ENCODE data around the gene TRPC6.
"Not testable (repeated sequence)": the region's sequence is repeated elsewhere in the genome, so short reads cannot be mapped to it uniquely, and the experiment has no call there.

The TRPC6 gene

DNA sequence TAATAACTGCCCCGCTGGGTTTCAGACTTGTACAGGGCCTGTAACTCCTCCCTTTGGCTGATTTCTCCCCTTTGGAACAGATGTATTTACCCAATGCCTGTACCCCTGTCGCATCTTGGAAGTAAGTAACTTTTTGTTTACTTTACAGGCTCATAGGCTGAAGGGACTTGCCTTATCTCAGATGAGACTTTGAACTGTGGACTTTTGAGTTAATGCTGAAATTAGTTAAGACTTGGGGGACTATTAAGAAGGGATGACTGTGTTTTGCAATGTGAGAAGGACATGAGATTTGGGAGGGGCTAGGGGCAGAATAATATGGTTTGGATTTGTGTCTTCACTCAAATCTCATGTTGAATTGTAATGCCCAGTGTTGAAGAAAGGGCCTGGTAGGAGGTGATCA, 62.0 kb downstream of the TRPC6 start:
- no peak for DNase-seq (ENCODE audit: low spot score)

DNA sequence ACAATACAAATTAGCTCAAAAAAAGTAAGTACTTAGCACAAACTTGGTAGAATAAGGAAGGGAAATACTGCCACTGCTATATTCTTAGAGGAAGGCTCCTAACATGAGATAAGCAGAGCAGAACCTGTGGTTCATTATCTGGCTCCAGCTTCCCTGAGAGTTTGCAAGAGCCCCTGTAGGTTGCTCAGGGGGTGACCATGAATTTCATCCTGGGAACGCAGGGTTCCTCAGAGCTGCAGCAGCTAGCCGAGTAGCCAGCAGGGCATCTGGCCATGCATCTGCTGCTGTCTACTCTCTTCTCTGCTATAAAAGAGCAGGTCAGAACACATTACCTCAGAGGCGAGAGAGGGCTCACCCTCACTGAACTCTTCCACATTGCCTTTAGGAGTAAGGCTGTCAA, 67.3 kb downstream of the TRPC6 start:
- DNase-seq (ENCODE audit: low spot score) = no peak

DNA sequence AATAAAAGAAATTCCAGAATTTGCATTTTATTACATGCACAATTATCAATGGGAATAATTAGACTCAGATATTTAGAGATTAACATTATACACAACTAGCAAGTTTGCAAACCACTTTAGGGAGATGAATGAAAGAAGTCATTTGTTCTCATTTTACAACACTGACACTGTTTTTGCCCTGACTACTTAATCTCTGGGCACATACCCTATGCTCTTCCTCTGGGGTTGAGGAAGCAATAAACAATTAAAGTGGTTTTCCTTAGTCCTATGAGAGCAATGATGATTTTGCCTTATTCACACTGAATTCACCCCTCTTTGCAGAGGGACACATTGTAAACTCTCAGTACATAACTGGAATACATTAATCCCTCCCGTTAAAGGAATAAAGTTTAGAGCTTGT, 72.7 kb downstream of the TRPC6 start:
- DNase-seq (ENCODE audit: low spot score) = no peak

DNA sequence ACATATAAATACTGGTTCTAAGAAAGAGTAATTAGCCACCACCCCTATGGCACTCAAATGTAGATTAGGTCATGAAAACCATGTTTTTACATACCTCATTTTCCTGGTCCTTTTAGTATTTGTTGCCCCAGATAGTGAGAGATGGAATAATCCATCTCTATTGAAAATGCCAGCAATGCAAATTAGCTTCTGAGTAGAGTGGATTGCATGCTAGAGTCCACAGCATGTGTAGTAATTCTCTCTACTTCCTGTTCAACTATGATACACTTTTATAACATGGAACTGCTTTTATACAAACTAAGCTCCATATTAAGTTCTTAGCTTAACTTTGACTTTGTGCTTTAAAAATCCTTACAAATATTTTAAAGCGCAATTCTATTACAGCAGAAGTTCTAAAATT, 73.2 kb downstream of the TRPC6 start:
- no peak for DNase-seq (ENCODE audit: low spot score)

DNA sequence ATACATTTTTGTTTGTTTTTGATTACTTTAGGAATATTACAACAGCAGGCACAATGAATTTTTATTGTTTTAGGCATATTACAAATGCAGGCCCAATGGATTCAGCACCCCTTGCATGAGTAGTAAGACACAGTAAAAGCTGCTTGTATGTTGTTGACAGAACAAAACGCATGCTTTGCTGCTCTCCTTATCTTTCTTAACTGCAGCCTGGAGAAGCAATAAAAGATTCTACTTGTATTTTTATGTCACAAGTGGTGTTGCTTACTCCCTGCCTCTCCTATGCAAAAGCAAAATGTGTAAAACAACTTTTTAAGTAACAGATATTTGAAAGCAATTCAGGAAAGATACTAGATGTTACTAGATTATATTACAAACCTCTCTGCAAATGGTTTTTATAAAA, 73.9 kb downstream of the TRPC6 start:
- DNase-seq (ENCODE audit: low spot score) = no peak

DNA sequence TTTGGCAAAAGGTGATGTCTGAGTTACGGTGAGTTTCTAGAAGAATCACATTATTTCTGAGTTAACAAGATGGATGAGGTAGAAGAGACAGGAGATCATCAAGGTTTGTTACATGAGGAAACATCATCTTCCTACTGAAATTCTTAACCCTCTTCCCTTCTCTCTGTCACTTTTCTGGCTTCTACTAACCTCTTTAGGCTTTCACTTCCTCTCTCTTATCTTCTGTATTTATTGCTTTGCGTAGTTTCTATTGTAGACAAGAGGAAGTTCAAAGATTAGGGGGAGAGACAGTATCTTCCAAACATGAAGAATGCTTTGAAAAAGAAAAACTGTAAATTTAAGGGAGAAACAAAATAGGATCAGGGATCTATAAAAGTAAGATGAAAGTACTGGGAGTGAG, 75.4 kb downstream of the TRPC6 start:
- DNase-seq (ENCODE audit: low spot score) = no peak

DNA sequence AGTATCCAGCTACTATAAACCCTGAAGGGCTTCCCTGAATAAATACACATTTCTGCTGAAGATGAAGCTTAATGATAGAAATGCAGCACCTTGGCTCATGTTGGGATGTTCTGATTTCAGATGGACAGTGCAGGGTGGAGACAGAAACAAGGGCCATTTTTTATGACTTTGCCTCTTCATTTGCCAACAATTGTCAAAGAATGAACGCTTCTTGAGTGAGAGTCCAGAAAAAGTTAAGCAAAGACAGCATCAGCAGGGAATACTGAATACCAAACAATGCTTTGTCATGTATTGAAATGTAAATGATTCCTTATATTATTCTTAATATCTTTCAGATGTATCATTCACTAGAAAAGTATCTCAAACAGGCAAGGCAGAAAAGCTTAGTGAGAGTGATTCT, 84.9 kb downstream of the TRPC6 start:
- no peak for DNase-seq (ENCODE audit: low spot score)

DNA sequence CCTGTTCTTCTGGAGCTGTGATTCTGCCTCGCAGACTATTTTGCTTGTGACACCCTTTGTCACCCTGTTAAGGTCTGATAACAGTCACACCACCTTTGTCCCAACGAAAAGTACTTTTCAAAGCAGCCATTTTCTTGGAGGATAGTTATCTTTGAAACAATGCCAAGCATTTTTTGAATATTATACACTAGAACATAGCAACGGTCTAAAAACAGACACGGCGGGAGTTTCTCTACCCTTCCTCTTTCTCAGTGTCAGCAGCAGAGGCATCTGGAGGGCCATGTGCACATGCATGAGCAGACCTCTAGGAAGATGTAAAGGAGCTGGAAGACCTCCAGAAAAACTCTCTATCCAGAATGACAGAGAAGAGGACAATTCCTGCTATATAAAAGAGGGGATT, 86.5 kb downstream of the TRPC6 start:
- DNase-seq (ENCODE audit: low spot score) = no peak

DNA sequence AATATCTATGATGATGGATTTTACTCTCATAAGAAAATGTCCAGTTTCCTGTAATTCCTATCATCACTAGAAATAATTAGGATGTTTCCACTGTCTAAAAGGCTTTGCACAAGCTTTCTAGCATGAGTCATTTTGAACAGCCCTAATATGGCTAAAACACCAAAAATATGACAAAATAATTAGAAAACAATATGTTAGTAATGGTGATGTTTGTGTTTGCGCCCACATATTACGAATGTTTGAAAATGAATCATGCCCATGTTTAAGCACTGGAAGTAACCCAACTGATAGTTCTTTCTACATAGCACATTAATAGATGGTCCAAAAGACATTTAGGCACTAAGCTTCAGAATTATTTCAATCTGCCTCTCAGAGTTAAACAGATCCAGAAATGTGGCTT, 96.0 kb downstream of the TRPC6 start:
- peak; percentile 27 for DNase-seq (ENCODE audit: low spot score)

DNA sequence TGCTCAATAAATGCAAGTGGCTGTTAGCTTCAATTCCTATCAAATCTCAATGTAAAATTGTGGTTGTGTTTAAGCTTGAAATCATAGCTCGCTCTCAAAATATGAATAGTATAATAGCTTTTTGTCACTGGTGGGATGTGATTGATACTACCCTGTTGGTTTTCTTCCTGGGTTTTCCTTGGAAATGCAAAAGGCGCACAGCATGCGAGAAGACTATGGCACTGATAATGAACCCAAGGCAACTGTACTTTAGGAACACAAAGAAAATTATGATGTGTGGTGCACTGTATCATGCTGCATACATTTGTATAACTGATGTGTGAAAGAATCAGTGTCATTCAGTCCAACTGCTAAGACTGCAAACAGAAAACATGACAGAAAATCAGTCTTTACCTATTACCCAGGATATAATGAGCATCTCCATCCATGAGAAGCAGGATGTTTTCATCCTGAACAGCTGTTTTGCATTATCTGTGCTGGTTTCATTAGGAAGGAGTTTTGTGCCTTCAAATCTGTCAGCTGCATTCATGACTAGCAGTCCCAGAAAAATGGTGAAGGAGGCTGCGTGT, 101.2 kb downstream of the TRPC6 start:
- no peak for DNase-seq (ENCODE audit: low spot score)

DNA sequence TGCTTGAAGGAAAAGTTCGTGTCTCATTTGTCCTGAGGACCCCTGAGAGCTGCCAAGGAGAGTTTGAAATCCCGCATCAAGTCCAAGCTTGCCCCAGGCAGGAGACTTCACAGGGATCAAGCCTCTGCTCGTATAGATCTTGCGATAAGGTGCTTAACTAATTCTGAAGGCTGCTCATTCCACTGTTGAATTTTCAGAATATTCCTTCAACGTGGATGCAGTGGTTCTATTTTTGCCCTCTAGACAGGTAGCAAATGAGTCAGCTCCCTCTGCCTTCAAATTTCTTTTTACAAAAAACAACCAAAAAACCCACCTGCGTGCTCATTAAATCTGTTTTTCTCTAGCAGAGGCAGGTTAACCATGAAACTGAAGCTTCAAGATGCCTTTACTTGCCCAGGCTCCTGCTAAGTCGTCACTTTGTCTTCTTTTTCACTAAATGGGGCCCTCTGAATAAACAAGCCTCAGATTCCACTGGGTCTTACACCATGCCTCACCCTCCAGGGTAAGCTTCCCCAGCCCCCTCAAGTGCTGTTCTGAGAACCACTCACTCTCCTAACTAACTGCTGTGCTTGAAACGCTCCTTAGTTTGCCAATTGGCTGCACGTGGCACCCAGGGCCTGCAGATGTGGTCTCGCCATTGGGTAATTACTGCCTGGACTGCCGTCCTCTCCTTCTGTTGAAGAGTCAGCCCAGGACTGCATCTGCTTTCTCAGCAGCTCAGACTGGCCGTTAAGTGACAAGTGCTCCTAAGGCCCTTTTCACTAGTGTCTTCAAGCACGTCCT, 105.0 kb downstream of the TRPC6 start:
- no peak for DNase-seq (ENCODE audit: low spot score)

DNA sequence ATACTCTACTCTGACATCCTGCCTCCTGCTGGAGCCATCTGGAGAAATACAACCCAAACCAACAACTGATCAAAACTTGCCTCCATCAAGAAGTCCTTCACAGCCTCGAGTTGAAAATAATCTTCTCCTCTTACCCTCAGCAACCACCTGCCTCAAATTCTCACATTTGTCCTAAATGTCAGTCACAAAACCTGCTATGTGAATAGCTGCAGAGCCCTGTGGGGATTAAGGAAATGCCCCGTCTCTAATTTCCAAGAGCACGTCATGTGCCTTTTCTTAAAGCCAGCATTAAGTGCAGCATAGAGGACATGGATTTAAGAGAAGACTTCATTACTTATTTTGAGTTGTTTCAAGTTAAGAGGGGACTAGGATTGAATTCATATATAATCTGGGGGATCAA, 105.9 kb downstream of the TRPC6 start:
- DNase-seq (ENCODE audit: low spot score) = no peak

DNA sequence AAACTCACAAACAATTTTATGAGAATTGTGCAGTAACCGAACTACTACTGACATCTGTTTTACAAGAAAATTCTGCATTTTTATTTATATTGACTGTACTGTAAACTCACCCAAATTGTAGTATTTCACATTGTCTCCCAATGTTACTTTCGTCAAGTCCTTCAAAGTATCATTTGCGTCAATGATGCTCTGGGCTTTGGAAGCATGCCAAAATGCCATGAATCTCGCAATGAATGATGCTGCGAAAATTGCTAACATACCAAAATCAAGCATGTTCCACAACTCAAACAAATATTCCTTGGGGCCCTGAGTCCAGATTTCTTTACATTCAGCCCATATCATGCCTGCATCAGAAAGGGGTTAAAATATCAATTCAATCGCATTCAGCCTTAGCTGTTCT, 107.6 kb downstream of the TRPC6 start:
- no peak for DNase-seq (ENCODE audit: low spot score)

DNA sequence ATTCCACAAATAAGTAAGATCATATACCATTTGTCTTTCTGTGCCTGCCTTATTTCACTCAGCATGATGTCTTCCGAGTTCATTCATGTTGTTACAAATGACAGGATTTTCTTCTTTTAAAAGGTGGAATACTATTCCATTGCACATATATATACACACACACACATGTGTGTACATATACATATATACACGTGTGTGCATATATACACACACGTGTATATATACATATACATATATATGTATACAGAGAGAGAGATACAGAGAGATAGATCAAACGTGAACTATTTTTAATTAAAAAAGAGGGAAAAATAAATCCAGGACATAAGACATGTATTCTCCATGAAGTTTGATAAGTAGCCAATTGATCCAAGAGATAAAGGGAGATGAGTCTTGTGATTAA, 108.1 kb downstream of the TRPC6 start:
- DNase-seq (ENCODE audit: low spot score) = no peak

DNA sequence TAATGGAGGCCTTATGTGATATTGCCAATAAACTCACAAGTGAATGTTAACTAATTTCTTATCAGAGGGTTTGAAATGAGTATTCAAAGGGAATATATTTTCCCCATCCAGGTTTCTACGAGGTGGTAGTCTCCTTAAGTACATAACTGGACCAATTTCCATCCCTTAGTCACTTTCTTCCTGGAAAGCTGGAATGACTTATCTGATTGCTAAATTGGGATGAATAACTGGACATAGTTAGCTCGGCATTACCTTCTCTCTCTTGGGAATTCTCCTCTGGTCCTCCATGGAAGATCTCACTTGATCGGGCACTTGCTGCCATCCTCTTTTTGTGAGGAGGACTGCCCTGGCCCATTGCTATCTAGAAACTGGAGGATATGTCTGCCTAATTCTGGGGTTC, 109.1 kb downstream of the TRPC6 start:
- DNase-seq (ENCODE audit: low spot score) = no peak

DNA sequence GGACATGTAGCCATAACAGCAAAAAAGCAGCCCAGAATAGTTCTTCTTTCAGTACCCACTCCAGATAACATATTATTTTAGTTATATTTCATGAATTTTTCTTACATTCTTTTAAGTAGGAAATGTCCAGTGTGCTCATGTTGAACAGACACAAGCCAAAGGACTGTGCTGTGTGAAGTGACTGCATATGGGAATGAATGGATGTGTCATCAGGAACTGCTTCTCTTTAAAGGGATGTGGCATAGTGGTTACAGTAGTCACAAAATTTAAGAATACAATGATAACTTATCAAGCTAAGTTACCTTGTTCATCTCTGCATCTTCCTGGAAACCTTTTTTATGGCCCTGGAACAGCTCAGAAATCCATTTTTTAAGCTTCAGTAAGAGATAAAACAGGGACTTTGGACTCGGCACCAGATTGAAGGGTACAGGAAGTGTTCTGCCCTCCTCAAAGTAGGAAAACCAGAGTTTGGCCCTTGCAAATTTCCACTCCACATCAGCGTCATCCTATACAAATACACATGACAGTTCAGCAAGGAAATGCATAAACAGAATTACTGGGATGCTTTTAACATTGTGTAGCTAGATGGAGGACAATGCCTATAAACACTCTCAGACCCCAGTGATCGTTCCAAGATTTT, 112.8 kb downstream of the TRPC6 start:
- DNase-seq (ENCODE audit: low spot score) = peak; percentile 16

DNA sequence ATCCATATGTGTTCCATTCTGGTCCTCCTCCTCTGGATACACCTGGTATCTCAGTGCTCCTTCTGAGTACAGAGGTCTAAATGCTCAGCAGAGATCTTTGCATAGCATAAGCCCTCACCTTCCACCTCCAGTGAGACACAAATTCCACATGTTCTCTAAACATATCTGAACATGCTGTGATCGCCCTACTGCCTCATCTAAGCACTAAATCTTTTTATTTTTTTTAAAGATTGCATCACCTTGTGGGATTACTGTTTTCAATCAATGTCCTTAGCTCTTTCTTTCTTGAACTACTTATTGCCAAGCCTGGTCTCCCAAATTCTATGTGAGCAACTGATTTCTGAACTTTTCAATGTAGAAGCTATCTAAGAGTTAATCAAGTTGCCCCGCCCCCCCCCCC, 113.4 kb downstream of the TRPC6 start:
- DNase-seq (ENCODE audit: low spot score) = peak; percentile 5

DNA sequence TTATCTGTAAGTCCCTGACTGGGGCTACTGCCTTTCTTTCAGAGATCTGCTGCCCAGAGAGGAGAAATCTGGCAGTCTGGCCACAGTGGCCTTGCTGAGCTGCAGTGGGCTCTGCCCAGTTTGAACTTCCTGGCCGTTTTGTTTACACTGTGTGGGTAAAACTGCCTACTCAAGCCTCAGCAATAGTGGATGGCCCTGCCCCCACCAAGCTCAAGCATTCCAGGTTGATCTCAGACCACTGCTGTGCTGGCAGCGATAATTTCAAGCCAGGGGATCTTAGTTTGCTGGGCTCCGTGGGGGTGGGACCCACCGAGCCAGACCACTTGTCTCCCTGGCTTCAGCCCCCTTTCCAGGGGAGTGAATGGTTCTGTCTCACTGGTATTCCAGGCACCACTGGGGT, 117.5 kb downstream of the TRPC6 start:
- DNase-seq (ENCODE audit: low spot score) = no peak

DNA sequence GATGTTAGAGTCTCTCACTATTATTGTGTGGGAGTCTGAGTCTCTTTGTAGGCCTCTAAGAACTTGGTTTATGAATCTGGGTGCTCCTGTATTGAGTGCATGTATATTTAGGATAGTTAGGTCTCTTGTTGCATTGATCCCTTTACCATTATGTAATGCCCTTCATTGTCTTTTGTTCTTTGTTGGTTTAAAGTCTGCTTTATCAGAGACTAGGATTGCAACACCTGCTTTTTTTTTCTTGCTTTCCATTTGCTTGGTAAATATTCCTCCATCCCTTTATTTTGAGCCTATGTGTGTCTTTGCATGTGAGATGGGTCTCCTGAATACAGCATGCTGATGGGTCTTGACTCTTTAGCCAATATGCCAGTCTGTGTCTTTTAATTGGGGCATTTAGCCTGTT, 119.4 kb downstream of the TRPC6 start:
- DNase-seq (ENCODE audit: low spot score) = not testable (repeated sequence)

DNA sequence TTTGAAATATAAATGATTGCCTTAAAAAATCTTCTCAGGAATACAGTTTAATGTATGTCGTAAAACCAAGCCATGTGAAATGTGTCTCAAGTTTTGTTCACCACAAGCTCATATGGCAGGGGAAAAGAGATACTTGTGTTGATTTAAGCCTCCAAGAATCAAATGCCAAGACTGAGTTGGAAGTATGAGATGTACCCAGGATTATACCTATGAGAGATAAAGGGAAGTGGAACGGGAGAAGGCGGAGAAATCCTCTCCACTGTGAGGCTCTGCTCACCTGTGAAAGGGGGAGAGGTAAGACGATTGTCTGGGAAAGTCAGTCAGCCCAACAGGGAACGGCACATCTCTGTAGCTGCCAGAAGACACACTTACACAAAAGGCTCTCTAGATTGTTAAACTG, 124.8 kb downstream of the TRPC6 start:
- DNase-seq (ENCODE audit: low spot score) = no peak

DNA sequence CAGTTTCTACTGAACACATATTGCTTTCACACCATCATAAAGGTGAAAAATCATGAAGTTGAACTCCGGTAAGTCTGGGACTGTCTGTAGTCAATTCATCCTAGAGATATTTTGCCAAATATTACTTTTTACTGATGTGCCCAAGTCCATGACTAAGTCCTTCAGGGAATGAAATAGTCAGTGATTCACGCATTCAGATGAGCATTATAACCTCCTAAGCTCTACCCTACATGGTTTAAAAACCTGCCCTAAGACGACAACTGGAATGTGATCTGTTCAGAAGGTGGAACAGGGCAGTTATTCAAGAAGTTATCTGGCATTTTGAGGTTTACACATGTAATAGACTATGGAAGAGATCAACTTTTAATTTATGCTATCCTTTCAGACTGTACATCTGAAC, 125.6 kb downstream of the TRPC6 start:
- no peak for DNase-seq (ENCODE audit: low spot score)

DNA sequence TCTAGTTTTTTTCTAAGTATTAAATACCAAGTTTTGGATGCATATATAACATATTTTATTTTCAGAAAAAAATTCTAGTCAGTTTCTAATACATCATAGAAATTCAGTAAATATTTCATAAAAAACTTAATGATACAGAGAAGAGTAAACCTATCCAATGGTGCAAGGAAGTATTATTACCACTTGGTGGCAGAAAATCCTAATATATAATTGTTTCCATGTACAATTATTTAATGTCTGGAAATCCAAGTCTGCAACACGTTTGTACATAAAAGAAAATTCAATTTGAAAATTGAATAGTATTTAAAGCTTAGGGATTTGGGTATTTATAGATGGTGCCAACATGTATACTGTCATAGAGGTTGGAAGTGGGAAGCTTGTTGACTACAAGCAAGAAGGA, 127.0 kb downstream of the TRPC6 start:
- DNase-seq (ENCODE audit: low spot score) = no peak

DNA sequence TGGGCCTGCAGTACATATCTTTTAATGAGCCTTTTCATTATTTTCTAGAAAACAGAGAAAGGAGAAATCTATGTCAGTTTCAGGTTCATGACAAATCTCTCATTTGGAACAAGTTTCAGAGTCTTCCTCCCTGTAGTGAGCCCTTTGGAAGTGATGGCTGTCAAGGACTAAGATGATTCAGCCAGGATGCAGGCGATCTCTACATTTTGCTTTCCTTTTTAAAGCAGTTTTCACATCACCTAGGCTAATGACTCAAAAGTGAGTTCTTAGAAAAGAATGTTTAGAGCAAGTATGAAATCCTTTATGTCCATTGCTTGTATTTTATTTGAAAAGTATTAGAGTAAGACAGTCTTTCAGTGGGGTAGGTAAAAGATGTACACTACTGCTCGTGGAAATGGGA, 130.1 kb downstream of the TRPC6 start:
- no peak for DNase-seq (ENCODE audit: low spot score)

All from AG08396 (cell line).